K562 (cell line): Measurements from ENCODE around the gene TARBP1. TPM values are rescaled to one million over a fixed set of nuclear protein-coding genes. Genes with fewer than 3 reads are reported as not detected.
A peak's percentile ranks its signal among the peaks of the same experiment; 100 is the strongest.

Experiments
- ARID2 ChIP-seq: fragments of 450-650 bp; IDR thresholded peaks from 2 replicates; pipeline ENCODE4 v1.6.1; 2017; ENCODE audit warnings: antibody characterized with exemption, mild to moderate bottlenecking
- BCLAF1 ChIP-seq, 2 experiments: fragments of 450-650 bp in 1 of 2; IDR thresholded peaks; 2 replicates each; pipeline ENCODE4 v1.6.1; 2011 to 2017; ENCODE audit warnings: low read depth in 2 of 2, antibody characterized with exemption in 1 of 2, borderline replicate concordance in 1 of 2, low read length in 1 of 2, mild to moderate bottlenecking in 1 of 2, mixed read lengths in 1 of 2; ENCODE audit not compliant: control insufficient read depth in 1 of 2
- FOXP1 ChIP-seq: sonication (generic); formaldehyde crosslinking; IDR thresholded peaks from 2 replicates; pipeline ENCODE4 v1.8.0; 2022; ENCODE audit warnings: mild to moderate bottlenecking, missing genetic modification reagents
- HNRNPH1 ChIP-seq: fragments of 200-400 bp; formaldehyde crosslinking; optimal IDR thresholded peaks from 2 replicates; pipeline ENCODE3; 2017; ENCODE audit warnings: low read depth, mild to moderate bottlenecking, low read length, moderate library complexity
- MAFG ChIP-seq: fragments of 450-650 bp; conservative IDR thresholded peaks from 2 replicates; pipeline ENCODE4 v1.6.1; 2016; ENCODE audit warnings: missing genetic modification characterization, missing compliant biosample characterization
- MXD1 ChIP-seq: fragments of 250-450 bp; sonication (Bioruptor Pico); IDR thresholded peaks from 2 replicates; pipeline ENCODE4 v1.8.0; 2021; ENCODE audit warnings: borderline replicate concordance, mild to moderate bottlenecking, moderate library complexity; ENCODE audit not compliant: poor library complexity, severe bottlenecking
- MXI1 ChIP-seq: IDR thresholded peaks from 2 replicates; pipeline ENCODE4 v1.6.1; 2011; ENCODE audit warnings: low read depth, mild to moderate bottlenecking, improper control_type of control experiment, low read length
- PTBP1 ChIP-seq: fragments of 200-400 bp; formaldehyde crosslinking; IDR thresholded peaks from 2 replicates; pipeline ENCODE4 v1.6.1; 2017; ENCODE audit warnings: low read depth, low read length
- TFAP4 ChIP-seq: sonication (generic); formaldehyde crosslinking; IDR thresholded peaks from 2 replicates; pipeline ENCODE4 v1.8.0; 2022; ENCODE audit warnings: missing genetic modification reagents, mild to moderate bottlenecking, moderate library complexity, borderline replicate concordance
- XRCC4 ChIP-seq: IDR thresholded peaks from one replicate; pipeline ENCODE4 v1.6.1; 2011; ENCODE audit not compliant: insufficient read depth, insufficient read length; ENCODE audit errors: extremely low read depth
- ZBTB17 ChIP-seq: fragments of 450-650 bp; formaldehyde crosslinking; IDR thresholded peaks from 2 replicates; pipeline ENCODE4 v1.4.0; 2020; ENCODE audit warnings: mild to moderate bottlenecking
- ZNF639 ChIP-seq, 2 experiments: fragments of 200-800 bp in 1 of 2; sonication (Bioruptor generic) in 1 of 2; sonication (generic) in 1 of 2; formaldehyde crosslinking in 1 of 2; IDR thresholded peaks in 1 of 2; conservative IDR thresholded peaks in 1 of 2; 2 replicates each; pipeline versions ENCODE4 v1.5.0 to v1.6.1; 2016 to 2020; ENCODE audit warnings: missing compliant biosample characterization in 1 of 2, missing genetic modification characterization in 1 of 2, missing genetic modification reagents in 1 of 2
- ZNF778 ChIP-seq: fragments of 450-650 bp; formaldehyde crosslinking; IDR thresholded peaks from 2 replicates; pipeline ENCODE4 v1.4.0; 2020; ENCODE audit warnings: mild to moderate bottlenecking, moderate library complexity
- polyA plus RNA-seq, 8 experiments: library from polyadenylated mRNA; depleted of rRNA in 4 of 8; stranded (reverse) in 5 of 8; unstranded in 3 of 8; fragments of >200 nt; fragmentation: Nextera tagmentation in 2 of 8; fragmentation: Illumina TruSeq in 1 of 8; extraction: Ambion mirVana in 2 of 8; extraction: Trizol in 1 of 8; gene quantifications; 2 replicates each; pipeline versions ENCODE4 v1.2.1 to v1.2.3, GENCODE V29; 2011 to 2014; ENCODE audit warnings: inconsistent platforms in 1 of 8, missing spikeins in 1 of 8
- total RNA-seq, 7 experiments: library from RNA; depleted of rRNA in 6 of 7; stranded (reverse); fragments of >200 nt in 6 of 7; fragmentation: Illumina TruSeq in 2 of 7; extraction: Trizol in 2 of 7; gene quantifications; 2 replicates each; pipeline versions ENCODE4 v1.2.1 to v1.2.3, GENCODE V29; 2011 to 2021; ENCODE audit warnings: low replicate concordance in 1 of 7

TARBP1 gene
- total and polyA plus RNA-seq, 9 of the 15 experiments (the other 6 are each of a cell fraction or from before 2014, with no cell fraction given): 8.8 to 48.0 (median 22.9) TPM

GRCh38 chr1:234490793-234491479 is 12.0 kb upstream of the TARBP1 start (continued):
- no peak for TF ChIP-seq MXD1 (CRISPR knock-in tag)
- no peak for TF ChIP-seq PTBP1
- TF ChIP-seq MAFG (tag): peak; percentile 34; the same call in 1 of the 2 replicates
- no peak for TF ChIP-seq HNRNPH1
- peak in 1 of 2 experiments; percentile 81; a peak in 2 of 4 replicates for TF ChIP-seq ZNF639 (CRISPR knock-in tag; conservative IDR thresholded peaks at IDR 0.05 in 1 of 2, IDR thresholded peaks at IDR 0.05 in 1 of 2)
- no peak for TF ChIP-seq ZNF778 (CRISPR knock-in tag)
- no peak for TF ChIP-seq MXI1
- TF ChIP-seq BCLAF1 (IDR thresholded peaks at IDR 0.05; ENCODE audit: borderline replicate concordance in 1 of 2, control insufficient read depth in 1 of 2, low read depth in 2 of 2, low read length in 1 of 2): no peak
- TF ChIP-seq FOXP1 (CRISPR knock-in tag): 0 out of 2 replicates have a peak, but pooled peaks have one; percentile 62
- TF ChIP-seq ARID2: peak; percentile 68; the same call in 1 of the 2 replicates
- no peak for TF ChIP-seq TFAP4
- no peak for TF ChIP-seq XRCC4
- TF ChIP-seq ZBTB17 (CRISPR knock-in tag): peak; percentile 74
